Measurements from ENCODE around the gene NOLC1. TPM values are rescaled to one million over a fixed set of nuclear protein-coding genes. Genes with fewer than 3 reads are reported as not detected.

The NOLC1 gene
- total RNA-seq, 2 experiments from 2014 or later = 57.0 to 64.3 TPM

GRCh38 chr10:102132193-102132562, 20.0 kb upstream of the NOLC1 start:
- ChIA-PET POLR2A (interaction anchor here (0.6 to 3.2 kb wide), 7 partner anchors 10 to 322 kb away, joined by 3 to 18 read pairs (median 6); no protein-coding TSS in a partner anchor), CTCF (interaction anchor here (0.5 to 2.6 kb wide), 13 partner anchors 10 to 1114 kb away, joined by 3 to 18 read pairs (median 6); partner anchors contain the start of genes GBF1 and NOLC1)
- Mint-ChIP-seq H3K27me3 (no peaks in the 10 kb centered on the region), H3K27ac (peak overlapping the region; percentile 96), H3K36me3 (ENCODE audit: low read depth) (peaks cover 21% of the 10 kb centered on the region), H3K4me3 (peak overlapping the region; percentile 98), H3K4me1 (peaks cover 40% of the 10 kb centered on the region), H3K9me3 (no peaks in the 10 kb centered on the region)
- DNase-seq = no peak

GRCh38 chr10:102132563-102133372, 19.4 kb upstream of the NOLC1 start, which contains the start of gene PPRC1:
PPRC1 (plus strand) TSS chr10:102133040; CDS start chr10:102133069, 29 bp downstream.
- ChIA-PET CTCF (interaction anchor here (0.5 to 2.6 kb wide), 13 partner anchors 10 to 292 kb away, joined by 3 to 18 read pairs (median 6); partner anchors contain the start of gene NOLC1), POLR2A (interaction anchor here (0.6 to 3.2 kb wide), 5 partner anchors 10 to 25 kb away, joined by 3 to 18 read pairs (median 7); no protein-coding TSS in a partner anchor)
- H3K9me3 Mint-ChIP-seq = no peaks in the 10 kb centered on the region
- peaks cover 21% of the 10 kb centered on the region for H3K36me3 Mint-ChIP-seq (ENCODE audit: low read depth)
- no peaks in the 10 kb centered on the region for H3K27me3 Mint-ChIP-seq
- H3K4me3 Mint-ChIP-seq = peak within 1 kb of the TSS; percentile 98
- H3K4me1 Mint-ChIP-seq = peaks cover 46% of the 10 kb centered on the region
- H3K27ac Mint-ChIP-seq = peak within 1 kb of the TSS; percentile 96
- DNase-seq = peak; percentile 99

- H3K36me3 Mint-ChIP-seq (ENCODE audit: low read depth) = peaks cover 25% of the 10 kb centered on the region
- peak overlapping the region; percentile 98 for H3K4me3 Mint-ChIP-seq
- H3K27me3 Mint-ChIP-seq = no peaks in the 10 kb centered on the region
- ChIA-PET CTCF (no interaction called here), POLR2A (interaction anchor here (1.4 to 2.1 kb wide), 2 partner anchors 12 to 13 kb away, joined by 6 to 8 read pairs; no protein-coding TSS in a partner anchor)
- H3K4me1 Mint-ChIP-seq = peaks cover 46% of the 10 kb centered on the region
- H3K9me3 Mint-ChIP-seq = no peaks in the 10 kb centered on the region
- peak; percentile 59 for DNase-seq
- H3K27ac Mint-ChIP-seq = peak overlapping the region; percentile 96
These were observed 18.6 kb upstream of the NOLC1 start for GRCh38 chr10:102133373-102134195.

GRCh38 chr10:102134416-102134815, 17.8 kb upstream of the NOLC1 start:
- Mint-ChIP-seq H3K36me3 (ENCODE audit: low read depth) (peaks cover 33% of the 10 kb centered on the region), H3K9me3 (no peaks in the 10 kb centered on the region), H3K27ac (peak overlapping the region; percentile 81), H3K4me1 (peaks cover 46% of the 10 kb centered on the region), H3K4me3 (peak overlapping the region; percentile 98), H3K27me3 (no peaks in the 10 kb centered on the region)
- POLR2A ChIA-PET = interaction anchor here (0.8 to 2.1 kb wide), 5 partner anchors 12 to 26 kb away, joined by 4 to 9 read pairs (median 7); no protein-coding TSS in a partner anchor
- no peak for DNase-seq
- CTCF ChIA-PET = interaction anchor here (1.3 to 3.7 kb wide), 4 partner anchors 14 to 35 kb away, joined by 3 to 16 read pairs (median 4); partner anchors contain the start of gene NOLC1

GRCh38 chr10:102135956-102136526, 16.1 kb upstream of the NOLC1 start:
- H3K27ac Mint-ChIP-seq = peak overlapping the region; percentile 52
- no peaks in the 10 kb centered on the region for H3K9me3 Mint-ChIP-seq
- no peak overlapping the region for H3K4me3 Mint-ChIP-seq
- DNase-seq = no peak
- POLR2A ChIA-PET = interaction anchor here (1.0 to 2.1 kb wide), 9 partner anchors 11 to 318 kb away, joined by 3 to 9 read pairs (median 6); partner anchors contain the start of gene OGA
- H3K4me1 Mint-ChIP-seq = peaks cover 46% of the 10 kb centered on the region
- peaks cover 49% of the 10 kb centered on the region for H3K36me3 Mint-ChIP-seq (ENCODE audit: low read depth)
- H3K27me3 Mint-ChIP-seq = no peaks in the 10 kb centered on the region
- CTCF ChIA-PET = interaction anchor here (0.6 to 3.7 kb wide), 5 partner anchors 8 to 258 kb away, joined by 3 to 16 read pairs (median 3); partner anchors contain the start of gene NOLC1

- H3K4me1 Mint-ChIP-seq = peaks cover 29% of the 10 kb centered on the region
- H3K4me3 Mint-ChIP-seq = no peak overlapping the region
- ChIA-PET CTCF (interaction anchor here (1.0 kb wide), 1 partner anchor 92 kb away, joined by 3 read pairs; no protein-coding TSS in a partner anchor), POLR2A (interaction anchor here (1.2 to 4.3 kb wide), 3 partner anchors 9 to 21 kb away, joined by 7 to 34 read pairs (median 8); partner anchors contain the start of gene NOLC1)
- H3K27me3 Mint-ChIP-seq = no peaks in the 10 kb centered on the region
- no peaks in the 10 kb centered on the region for H3K9me3 Mint-ChIP-seq
- H3K27ac Mint-ChIP-seq = no peak overlapping the region
- DNase-seq = no peak
- peaks cover 65% of the 10 kb centered on the region for H3K36me3 Mint-ChIP-seq (ENCODE audit: low read depth)
These were observed 12.7 kb upstream of the NOLC1 start for GRCh38 chr10:102139281-102140110.

GRCh38 chr10:102140218-102140617, 12.0 kb upstream of the NOLC1 start:
- ChIA-PET POLR2A (interaction anchor here (4.3 kb wide), 1 partner anchor 12 kb away, joined by 34 read pairs; the partner anchor contains the start of gene NOLC1), CTCF (no interaction called here)
- no peak for DNase-seq
- no peak overlapping the region for H3K27ac Mint-ChIP-seq
- H3K4me3 Mint-ChIP-seq = no peak overlapping the region
- no peaks in the 10 kb centered on the region for H3K27me3 Mint-ChIP-seq
- no peaks in the 10 kb centered on the region for H3K9me3 Mint-ChIP-seq
- H3K36me3 Mint-ChIP-seq (ENCODE audit: low read depth) = peaks cover 64% of the 10 kb centered on the region
- peaks cover 22% of the 10 kb centered on the region for H3K4me1 Mint-ChIP-seq

GRCh38 chr10:102140913-102141540, 11.2 kb upstream of the NOLC1 start:
- ChIA-PET POLR2A (interaction anchor here (4.3 kb wide), 1 partner anchor 11 kb away, joined by 34 read pairs; the partner anchor contains the start of gene NOLC1), CTCF (interaction anchor here (0.6 kb wide), 1 partner anchor 28 kb away, joined by 3 read pairs; no protein-coding TSS in a partner anchor)
- Mint-ChIP-seq H3K9me3 (no peaks in the 10 kb centered on the region), H3K4me1 (peaks cover 14% of the 10 kb centered on the region), H3K4me3 (no peak overlapping the region), H3K27ac (no peak overlapping the region), H3K27me3 (no peaks in the 10 kb centered on the region), H3K36me3 (ENCODE audit: low read depth) (peaks cover 63% of the 10 kb centered on the region)
- no peak for DNase-seq

GRCh38 chr10:102141583-102142107, 10.5 kb upstream of the NOLC1 start:
- POLR2A ChIA-PET = interaction anchor here (0.9 to 4.3 kb wide), 2 partner anchors 10 to 11 kb away, joined by 3 to 34 read pairs; partner anchors contain the start of gene NOLC1

GRCh38 chr10:102146971-102147428, 5.2 kb upstream of the NOLC1 start:
- Mint-ChIP-seq H3K9me3 (no peaks in the 10 kb centered on the region), H3K27ac (no peak overlapping the region), H3K4me1 (peaks cover 16% of the 10 kb centered on the region), H3K36me3 (ENCODE audit: low read depth) (peaks cover 68% of the 10 kb centered on the region), H3K27me3 (no peaks in the 10 kb centered on the region), H3K4me3 (no peak overlapping the region)
- CTCF ChIA-PET = no interaction called here
- POLR2A ChIA-PET = interaction anchor here (1.6 to 2.1 kb wide), 2 partner anchors 9 to 12 kb away, joined by 8 to 9 read pairs; no protein-coding TSS in a partner anchor
- DNase-seq = no peak

More at GRCh38 chr10:102141583-102142107, 10.5 kb upstream of the NOLC1 start:
- H3K4me1 Mint-ChIP-seq = peaks cover 9% of the 10 kb centered on the region
- CTCF ChIA-PET = interaction anchor here (0.6 to 1.2 kb wide), 2 partner anchors 10 to 28 kb away, joined by 3 read pairs; partner anchors contain the start of gene NOLC1
- peaks cover 65% of the 10 kb centered on the region for H3K36me3 Mint-ChIP-seq (ENCODE audit: low read depth)
- no peaks in the 10 kb centered on the region for H3K27me3 Mint-ChIP-seq
- H3K27ac Mint-ChIP-seq = no peak overlapping the region
- H3K9me3 Mint-ChIP-seq = no peaks in the 10 kb centered on the region
- no peak overlapping the region for H3K4me3 Mint-ChIP-seq
- DNase-seq = no peak

Measured in activated CD4-positive, alpha-beta memory T cell treated with anti-CD3 and anti-CD28 coated beads, Interleukin-2, amount 10 ng/mL, durations not matched to agents 7 days and 5 days (primary cell).